T1000 (cell line): ENCODE results near the gene SOBP.
"Not testable (repeated sequence)": the region's sequence is repeated elsewhere in the genome, so short reads cannot be mapped to it uniquely, and the experiment has no call there.

Experiments
- DNase-seq: peaks from one replicate; lab custom pipeline; 2025; ENCODE audit warnings: mixed read lengths; lab: John Stamatoyannopoulos, UW

SOBP gene, protein sequence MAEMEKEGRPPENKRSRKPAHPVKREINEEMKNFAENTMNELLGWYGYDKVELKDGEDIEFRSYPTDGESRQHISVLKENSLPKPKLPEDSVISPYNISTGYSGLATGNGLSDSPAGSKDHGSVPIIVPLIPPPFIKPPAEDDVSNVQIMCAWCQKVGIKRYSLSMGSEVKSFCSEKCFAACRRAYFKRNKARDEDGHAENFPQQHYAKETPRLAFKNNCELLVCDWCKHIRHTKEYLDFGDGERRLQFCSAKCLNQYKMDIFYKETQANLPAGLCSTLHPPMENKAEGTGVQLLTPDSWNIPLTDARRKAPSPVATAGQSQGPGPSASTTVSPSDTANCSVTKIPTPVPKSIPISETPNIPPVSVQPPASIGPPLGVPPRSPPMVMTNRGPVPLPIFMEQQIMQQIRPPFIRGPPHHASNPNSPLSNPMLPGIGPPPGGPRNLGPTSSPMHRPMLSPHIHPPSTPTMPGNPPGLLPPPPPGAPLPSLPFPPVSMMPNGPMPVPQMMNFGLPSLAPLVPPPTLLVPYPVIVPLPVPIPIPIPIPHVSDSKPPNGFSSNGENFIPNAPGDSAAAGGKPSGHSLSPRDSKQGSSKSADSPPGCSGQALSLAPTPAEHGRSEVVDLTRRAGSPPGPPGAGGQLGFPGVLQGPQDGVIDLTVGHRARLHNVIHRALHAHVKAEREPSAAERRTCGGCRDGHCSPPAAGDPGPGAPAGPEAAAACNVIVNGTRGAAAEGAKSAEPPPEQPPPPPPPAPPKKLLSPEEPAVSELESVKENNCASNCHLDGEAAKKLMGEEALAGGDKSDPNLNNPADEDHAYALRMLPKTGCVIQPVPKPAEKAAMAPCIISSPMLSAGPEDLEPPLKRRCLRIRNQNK

DNA sequence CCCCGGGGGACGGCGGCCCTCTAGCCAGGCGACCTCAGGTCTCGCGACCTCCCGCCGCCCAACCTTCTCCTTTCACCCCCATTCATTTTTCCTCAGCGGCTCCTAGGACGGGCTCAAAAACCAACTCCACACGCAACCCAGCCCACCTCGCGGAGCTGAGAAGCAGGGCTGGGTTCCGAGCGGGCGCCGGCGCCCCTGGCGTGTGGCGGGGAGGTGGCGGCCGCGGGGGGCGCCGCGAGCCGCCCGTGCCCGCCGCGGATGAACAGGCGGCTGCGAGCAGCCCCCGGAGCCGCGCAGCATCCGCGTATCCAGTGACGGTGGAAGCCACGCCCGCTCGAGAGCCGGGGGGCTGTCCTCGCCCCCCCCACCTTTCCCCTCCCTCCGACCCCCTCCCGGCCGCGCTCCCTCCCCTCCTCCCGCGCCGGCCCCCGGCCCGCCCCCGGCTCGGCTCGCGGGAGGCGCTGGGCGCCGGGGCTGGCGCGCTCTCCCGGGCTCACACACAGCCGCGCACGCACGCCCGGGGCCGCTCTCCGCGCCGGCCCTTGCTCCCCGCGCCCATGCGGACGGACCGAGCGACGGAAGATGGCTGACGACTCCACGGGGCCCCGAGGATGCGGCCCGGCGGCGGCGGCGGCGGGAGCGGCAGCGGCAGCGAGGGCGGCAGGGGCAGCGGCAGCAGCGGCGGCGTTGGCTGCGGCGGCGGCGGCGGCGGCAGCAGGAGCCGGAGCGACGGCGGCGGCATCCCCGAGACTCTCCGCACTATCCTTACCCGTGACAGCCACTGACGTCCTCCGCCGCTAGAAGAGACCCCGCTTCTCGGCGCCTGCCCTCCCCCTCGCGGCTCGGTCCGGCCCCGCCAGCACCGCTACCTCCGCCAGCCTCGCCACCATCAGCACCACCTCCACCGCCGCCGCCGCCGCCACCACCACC, at the start of gene SOBP:
SOBP (plus strand) TSS at position 482 of the 930 bp plus-strand sequence. CDS start 500 bp downstream, outside the sequence.
- DNase-seq: peak; percentile 28

DNA sequence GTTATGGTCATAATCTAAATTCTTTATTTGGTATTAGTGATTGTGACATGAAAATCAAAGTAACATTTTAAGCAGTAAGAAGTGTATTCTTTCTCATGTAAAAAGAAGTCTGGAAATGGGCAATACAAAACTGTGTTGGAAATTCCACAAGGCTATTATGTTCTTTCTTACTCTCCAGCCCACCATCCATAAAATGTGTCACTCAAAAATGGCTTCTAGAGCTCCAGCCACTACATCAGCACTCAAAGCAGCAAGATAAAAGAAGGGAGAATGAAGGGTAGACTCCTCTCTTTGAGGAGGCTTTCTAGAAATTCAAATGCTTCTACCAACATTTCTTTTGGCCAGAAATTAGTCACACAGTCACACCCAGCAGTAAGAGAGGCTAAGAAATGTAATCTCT, 49.0 kb upstream of the SOBP start:
- DNase-seq: no peak

DNA sequence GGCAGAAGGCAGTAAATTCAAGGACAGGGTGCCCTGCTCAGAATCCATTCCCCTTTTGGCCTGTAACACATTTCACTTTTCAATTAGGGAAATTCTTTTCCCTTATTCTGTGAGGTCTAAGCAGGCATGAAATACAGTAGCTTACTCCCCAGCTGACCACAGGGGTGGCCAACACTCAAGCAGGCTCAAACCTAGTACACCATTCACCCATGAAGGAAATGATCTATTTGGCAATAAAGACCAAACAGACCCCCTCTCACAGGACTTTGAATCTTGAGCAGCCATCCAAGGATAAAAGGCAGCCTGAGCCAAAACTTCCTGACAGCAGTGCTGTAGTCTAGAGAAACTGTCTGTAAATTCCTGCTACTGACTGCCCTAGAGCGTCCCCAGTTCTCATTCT, 48.2 kb upstream of the SOBP start:
- DNase-seq: no peak

DNA sequence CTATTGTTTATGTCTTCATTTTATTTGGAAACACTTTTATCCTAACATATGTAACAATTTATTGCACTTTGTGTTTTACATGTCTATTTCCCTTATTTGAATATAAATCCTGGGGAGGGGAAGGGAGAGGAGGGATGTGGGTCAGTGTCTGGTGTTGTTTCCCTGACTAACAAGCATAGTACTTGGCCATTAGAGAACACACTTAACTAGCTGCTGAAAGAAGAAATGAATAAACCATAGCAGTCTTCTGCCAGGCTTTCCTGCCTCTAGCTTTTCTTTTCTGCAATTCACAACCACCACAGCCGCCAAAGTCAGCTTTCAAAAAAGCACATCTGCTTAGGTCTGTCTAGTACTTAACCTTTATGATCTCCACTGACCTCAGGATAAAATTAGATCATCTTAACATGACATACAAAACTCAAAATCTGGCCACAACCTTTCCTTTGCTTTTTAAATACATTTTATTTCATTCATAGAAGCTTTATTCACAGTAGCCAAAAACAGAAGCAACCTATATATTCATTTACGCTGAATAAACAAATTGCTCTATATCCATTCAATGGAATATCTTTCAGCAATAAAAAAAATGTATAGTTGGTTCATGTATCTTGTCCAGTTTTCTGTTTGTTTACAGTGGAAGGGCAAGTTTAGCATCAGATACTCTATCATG, 46.8 kb upstream of the SOBP start:
- no peak for DNase-seq

DNA sequence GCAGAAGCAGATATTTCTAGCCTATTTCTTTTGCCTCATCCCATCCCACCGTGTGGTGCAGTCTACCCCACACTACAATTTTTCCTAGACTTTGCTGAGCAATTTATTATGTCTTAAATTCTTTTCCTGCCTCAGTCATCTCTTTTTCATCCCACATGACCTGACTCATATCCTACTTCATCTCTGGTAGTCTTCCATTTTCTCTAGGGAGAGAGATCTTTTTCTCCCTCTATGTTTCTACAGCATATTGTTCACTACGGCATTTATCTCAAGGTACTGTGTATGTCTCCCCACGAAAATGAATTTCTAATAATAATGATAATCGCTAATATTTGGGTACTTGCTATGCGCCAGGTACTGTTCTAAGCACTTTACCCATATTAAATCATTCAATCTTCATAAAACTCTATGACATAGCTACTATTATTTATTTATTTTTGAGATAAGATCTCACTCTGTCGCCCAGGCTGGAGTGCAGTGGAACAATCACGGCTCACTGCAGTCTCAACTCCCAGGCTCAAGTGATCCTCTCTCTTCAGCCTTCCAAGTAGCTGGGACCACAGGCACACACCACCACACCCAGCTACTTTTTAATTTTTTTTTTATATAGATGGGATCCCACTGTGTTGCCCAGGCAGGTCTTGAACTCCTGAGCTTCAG, 46.2 kb upstream of the SOBP start:
- no peak for DNase-seq

DNA sequence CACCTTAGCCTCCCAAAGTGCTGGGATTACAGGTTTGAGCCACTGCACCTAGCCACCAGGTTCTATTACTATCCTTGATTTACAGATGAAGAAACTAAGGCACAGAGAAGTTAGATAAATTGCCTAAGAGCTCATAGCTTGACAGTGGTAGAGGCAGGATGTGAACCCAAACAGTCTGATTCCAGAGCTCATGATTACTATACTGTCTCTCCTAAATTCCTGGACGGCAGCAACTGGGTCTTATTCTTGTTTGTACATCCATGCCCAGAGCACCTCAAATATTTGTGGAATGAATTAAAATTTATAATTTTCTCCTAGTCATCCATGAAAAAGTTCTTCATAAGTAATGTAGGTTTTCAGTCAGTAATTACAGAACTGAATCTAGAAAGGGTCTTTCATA, 45.6 kb upstream of the SOBP start:
- no peak for DNase-seq

DNA sequence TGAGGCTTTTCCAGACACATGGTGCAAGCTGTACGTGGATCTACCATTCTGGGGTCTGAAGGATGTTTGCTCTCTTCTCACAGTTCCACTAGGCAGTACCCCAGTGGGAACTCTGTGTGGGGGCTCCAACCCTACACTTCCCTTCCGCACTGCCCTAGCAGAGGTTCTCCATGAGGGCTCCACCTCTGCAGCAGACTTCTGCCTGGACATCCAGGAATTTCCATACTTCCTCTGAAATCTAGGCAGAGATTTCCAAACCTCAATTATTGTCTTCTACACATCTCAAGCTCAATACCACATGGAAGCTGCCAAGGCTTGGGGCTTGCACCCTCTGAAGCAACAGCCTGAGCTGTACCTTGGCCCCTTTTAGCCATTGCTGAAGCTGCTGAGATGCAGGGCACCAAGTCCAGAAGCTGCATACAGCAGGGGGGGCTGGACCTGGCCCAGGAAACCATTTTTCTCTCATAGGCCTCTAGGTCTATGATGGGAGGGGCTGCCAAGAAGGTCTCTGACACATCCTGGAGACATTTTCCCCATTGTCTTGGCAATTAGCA, 42.2 kb upstream of the SOBP start:
- no peak for DNase-seq

DNA sequence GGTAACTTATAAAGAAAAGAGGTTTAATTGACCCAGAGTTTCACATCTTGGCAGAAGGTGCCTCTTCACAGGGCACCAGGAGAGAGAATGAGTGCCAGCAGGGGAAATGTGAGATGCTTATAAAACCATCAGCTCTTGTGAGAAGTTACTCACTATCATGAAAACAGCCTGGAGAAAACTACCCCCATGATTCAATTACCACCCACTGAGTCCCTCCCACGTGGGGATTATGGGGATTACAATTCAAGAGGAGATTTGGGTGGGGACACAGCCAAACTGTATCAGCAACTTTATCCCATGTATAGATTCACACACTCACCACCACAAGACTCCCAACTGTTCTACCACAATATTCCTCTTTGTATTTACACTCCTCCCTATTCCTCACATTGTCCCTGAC, 41.1 kb upstream of the SOBP start:
- DNase-seq: no peak

DNA sequence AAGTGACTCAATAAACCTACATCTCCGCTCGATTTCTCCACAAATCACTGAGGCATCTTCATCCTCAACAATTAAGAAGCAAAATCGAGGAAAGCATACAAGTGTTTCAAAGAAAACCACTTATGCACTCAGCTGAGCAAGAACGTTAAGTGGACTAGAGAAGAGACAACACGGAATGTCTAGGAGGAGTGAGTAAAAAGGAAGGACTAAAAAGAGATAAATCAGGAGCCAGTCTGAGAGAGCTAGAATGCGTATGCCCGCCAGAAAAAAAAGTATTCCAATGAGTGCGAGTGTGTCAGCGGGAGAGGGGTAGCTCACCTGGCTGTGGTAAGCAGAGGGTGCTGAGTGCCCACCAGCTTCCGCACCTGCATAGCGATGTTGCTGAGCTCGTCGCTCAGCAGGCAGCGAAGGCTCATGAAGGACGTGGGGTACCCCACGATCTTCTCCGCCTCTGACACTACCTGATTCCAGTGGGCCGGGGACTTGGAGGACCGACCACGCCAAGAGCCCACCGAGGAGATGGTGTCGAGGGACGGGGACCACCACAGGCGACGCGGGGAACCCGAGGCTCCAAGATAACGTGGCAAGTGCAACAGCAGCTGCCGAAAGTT, 31.1 kb upstream of the SOBP start:
- DNase-seq: no peak

DNA sequence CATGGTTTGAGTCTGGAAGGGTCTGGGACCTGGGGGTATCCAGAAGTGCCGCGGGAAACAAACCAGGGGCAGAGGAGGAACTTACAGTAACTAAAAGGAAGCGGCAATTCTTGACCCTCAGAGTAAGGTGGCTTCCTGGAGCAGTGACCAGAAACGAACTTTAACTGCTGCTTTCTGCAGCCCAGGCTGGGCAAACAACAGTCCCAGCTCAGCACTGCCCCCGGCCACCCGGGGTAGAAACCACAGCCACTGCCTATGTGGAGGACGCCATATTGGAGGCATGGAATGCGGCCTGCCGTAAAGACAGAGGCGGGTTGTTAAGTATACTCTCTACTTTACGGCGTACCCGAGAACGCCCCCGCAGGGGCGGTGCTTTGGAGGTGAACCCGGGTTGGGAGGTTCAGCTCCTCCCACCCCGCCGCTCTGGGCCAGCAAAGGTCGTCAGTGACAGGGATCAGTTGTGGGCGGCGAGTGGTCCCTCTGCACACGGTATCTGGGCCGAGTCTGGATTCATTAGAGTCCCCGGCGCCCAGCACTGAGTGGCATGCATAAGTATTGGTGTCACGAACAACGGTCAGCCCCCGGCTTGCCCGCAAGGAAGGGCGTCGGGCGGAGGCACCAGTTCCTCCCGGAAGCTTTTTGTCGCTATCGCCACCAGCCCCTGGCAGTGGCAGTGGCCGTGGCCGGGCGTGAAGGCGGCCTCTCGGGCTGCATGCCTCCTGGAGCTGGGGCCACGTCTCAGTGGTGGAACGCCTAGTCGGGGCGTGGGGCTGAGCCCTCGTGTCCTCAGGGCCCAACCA, 30.4 kb upstream of the SOBP start, which contains the start of gene PDSS2:
PDSS2 (minus strand) TSS at position 282 of the 800 bp plus-strand sequence; CDS start at position 3, 279 bp downstream.
- DNase-seq: peak; percentile 91

DNA sequence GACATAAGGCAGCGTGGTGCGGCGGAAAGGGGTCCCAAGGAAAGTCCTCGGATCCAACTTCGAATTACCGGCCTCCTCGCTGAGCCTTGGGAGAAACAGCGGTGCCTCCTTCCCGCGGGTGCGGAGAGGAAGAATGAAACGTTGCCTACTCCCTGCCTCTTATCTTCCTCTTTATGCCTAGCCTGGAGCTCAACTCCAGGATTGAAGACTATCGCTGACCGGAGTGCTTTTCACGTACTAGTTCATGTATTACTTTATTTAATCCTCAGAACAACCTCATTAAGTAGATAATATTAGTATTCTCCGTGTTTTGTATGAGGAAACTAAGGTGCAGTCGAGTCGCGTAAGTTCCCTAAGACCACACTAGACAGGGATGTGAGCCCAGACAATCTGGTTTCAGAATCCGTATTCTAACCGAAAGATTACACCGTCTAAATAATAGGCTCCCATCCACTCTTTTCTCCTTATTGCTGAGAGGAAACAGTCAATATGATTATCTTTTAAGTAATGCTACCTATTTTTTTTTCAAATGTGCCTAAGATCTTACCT, 29.8 kb upstream of the SOBP start:
- DNase-seq: no peak

DNA sequence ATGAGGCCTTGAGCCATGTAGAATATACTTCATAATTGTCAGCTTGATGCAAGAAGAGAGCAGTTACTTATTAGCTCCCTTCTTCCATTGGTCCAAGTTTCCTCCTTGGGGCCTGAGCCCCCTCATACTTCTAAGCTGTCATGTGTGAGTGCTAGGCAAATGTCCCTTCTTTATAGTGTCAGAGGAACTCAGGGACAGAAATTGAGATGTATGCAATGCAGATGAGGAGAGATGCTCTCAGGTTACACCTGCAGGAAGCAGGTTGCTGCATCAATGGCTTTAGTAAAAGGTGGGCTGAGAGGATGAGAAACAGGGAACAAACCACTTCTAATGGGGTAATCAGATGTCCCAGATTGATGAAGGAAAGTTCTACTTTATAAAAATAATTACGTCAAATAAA, 23.9 kb upstream of the SOBP start:
- no peak for DNase-seq

DNA sequence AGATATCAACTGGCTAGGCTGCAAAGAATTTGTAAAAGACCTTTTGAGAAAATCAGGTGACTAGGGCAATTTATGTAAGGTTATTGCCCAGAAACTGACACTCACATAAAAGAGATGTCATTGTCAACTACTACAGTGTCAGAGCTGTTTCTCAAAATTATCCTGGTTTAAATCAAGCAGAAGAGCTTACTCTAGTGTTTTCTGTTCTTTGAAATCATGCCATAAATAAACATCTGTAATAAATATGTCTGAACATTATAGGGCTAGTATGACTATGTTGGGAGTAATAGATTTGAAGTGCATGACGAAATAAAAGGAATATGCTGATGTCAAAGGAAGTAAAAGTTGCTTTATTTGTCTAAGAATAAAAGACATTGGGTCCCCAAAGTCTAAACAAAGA, 19.6 kb upstream of the SOBP start:
- no peak for DNase-seq

DNA sequence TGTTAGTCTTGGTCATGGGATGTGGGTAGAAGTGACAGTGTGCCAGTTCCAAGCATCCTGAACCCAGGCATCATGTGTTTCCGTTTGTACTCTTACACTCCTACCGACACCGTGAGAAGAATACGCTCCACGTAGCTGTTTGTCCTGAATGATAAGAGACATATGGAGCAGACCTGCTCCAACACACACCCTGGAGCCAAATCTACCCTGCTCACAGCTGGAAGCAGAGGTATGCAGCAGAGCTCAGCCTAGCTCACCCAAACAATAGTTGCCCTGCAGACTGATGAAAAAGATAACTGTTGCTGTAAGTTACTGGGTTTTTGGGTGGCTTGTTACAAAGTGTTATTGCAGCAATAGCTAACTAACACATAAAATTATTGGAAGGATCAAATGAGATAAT, 16.3 kb upstream of the SOBP start:
- DNase-seq: no peak

DNA sequence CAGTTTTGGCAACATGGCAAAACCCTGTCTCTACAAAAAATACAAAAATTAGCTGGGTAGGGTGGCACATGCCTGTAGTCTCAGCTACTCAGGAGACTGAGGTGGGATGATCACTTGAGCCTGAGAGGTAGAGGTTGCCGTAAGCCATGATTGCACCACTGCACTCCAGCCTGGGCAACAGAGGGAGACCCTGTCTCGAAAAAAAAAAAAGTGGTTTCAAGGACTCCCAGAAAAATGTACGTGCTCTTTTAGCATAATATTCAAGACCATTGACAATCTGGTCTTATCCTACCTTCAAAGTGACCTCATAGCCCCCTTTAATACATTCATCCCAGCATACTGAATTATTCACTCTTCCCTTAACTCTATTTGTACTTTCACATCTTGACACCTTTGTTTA, 14.6 kb upstream of the SOBP start:
- not testable (repeated sequence) for DNase-seq

DNA sequence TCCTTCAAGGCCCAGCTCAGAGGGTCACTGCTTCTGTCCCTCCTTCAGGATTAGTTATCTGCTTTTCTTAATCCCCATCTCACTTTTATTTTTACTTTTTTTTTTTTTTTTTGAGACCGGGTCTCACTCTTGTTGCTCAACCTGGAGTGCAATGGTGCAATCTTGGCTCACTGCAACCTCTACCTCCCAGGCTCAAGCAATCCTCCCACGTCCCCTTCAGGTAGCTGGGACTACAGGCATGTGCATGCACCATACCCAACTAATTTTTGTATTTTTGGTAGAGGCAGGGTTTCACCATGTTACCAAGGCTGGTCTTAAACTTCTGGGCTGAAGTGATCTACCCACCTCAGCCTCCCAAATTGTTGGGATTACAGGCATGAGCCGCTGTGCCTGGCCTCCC, 14.1 kb upstream of the SOBP start:
- not testable (repeated sequence) for DNase-seq

DNA sequence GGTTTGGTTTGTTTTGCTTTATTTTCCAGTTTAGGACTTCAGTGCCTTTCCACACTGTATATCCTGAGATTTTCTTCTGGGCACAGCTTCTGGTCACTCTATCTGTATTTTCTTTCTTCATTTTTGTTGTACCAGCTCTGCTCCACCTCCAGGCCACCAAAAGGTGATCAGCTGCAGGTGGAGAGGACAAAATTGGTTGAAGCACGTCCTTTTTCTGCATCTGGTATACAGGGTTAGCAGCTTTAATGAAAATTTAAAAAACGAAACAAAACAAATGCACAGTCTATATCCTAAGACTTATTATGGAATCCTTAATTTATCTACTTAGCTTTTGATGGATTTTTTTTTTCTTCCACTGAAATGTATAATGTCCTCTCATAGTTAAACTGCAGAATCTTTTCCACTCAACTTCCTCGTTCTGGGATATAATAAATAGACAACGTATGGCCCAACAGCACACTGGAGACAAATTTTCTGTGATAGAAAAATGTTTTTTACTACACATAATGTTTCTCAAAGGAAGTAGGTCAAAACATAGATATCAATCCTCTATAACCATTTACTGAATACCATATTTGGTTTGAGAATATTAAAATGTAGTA, 10.7 kb upstream of the SOBP start:
- DNase-seq: no peak

DNA sequence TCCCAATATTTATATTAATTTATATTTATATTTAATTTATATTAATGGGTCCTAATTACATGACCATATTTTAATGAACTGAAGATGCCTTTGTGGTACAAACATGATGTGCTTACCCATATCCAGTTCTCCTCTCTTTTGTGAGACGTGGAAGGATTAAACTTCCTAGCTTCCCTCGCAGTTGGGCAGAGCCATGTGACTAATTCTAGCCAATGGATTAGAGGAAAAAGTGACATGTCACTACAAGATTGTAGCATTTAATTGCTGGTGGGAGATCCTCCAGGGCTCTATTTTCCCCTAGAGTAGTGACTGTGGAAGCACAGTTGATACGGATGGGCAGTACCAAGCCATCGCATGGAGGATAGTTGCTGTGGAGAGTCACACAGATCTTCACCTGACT, 4.8 kb upstream of the SOBP start:
- DNase-seq: no peak
